HG02588 (cell line): ENCODE data around the gene BCL11A.
A peak's percentile ranks its signal among the peaks of the same experiment; 100 is the strongest.

Experiments
- ATAC-seq: cut with Tn5 transposase; IDR thresholded peaks from one replicate; pipeline ENCODE4 v1.9.1; 2021; ENCODE audit warnings: mild to moderate bottlenecking, moderate library complexity; ENCODE audit not compliant: unreplicated experiment

BCL11A gene

GRCh38 chr2:60489289-60489688 is 64.2 kb downstream of the BCL11A start:
- no peak for ATAC-seq

- ATAC-seq, result peak; percentile 41
These were observed 65.2 kb downstream of the BCL11A start for GRCh38 chr2:60488291-60488690.

- ATAC-seq, result no peak
These were observed 66.3 kb downstream of the BCL11A start for GRCh38 chr2:60487174-60487573.

GRCh38 chr2:60486551-60486950 is 66.9 kb downstream of the BCL11A start:
- no peak for ATAC-seq

- no peak for ATAC-seq
These were observed 67.4 kb downstream of the BCL11A start for GRCh38 chr2:60486067-60486466.

GRCh38 chr2:60485550-60485949 is 67.9 kb downstream of the BCL11A start:
- ATAC-seq, result no peak

- no peak for ATAC-seq
These were observed 68.4 kb downstream of the BCL11A start for GRCh38 chr2:60485055-60485454.

- peak; percentile 33 for ATAC-seq
These were observed 69.3 kb downstream of the BCL11A start for GRCh38 chr2:60484133-60484645.

GRCh38 chr2:60483401-60483800 is 70.1 kb downstream of the BCL11A start:
- ATAC-seq, result no peak

- ATAC-seq, result no peak
These were observed 71.2 kb downstream of the BCL11A start for GRCh38 chr2:60482222-60482621.

- no peak for ATAC-seq
These were observed 72.2 kb downstream of the BCL11A start for GRCh38 chr2:60481257-60481656.

GRCh38 chr2:60480089-60480773 is 73.2 kb downstream of the BCL11A start:
- no peak for ATAC-seq

- no peak for ATAC-seq
These were observed 74.0 kb downstream of the BCL11A start for GRCh38 chr2:60479226-60480088.

GRCh38 chr2:60478660-60479059 is 74.8 kb downstream of the BCL11A start:
- ATAC-seq, result no peak

GRCh38 chr2:60476206-60476954 is 77.1 kb downstream of the BCL11A start:
- no peak for ATAC-seq

- ATAC-seq, result no peak
These were observed 78.2 kb downstream of the BCL11A start for GRCh38 chr2:60475123-60475830.

GRCh38 chr2:60474301-60474700 is 79.2 kb downstream of the BCL11A start:
- ATAC-seq, result no peak

GRCh38 chr2:60473546-60473945 is 79.9 kb downstream of the BCL11A start:
- ATAC-seq, result no peak

GRCh38 chr2:60472663-60473289 is 80.7 kb downstream of the BCL11A start:
- no peak for ATAC-seq

- no peak for ATAC-seq
These were observed 81.4 kb downstream of the BCL11A start for GRCh38 chr2:60472041-60472440.
